HG03196 (cell line): ENCODE data around the gene FNDC3B.

Experiments used
- ATAC-seq: cut with Tn5 transposase; IDR thresholded peaks from one replicate; pipeline ENCODE4 v1.9.1; 2021; ENCODE audit not compliant: unreplicated experiment

The FNDC3B gene

DNA sequence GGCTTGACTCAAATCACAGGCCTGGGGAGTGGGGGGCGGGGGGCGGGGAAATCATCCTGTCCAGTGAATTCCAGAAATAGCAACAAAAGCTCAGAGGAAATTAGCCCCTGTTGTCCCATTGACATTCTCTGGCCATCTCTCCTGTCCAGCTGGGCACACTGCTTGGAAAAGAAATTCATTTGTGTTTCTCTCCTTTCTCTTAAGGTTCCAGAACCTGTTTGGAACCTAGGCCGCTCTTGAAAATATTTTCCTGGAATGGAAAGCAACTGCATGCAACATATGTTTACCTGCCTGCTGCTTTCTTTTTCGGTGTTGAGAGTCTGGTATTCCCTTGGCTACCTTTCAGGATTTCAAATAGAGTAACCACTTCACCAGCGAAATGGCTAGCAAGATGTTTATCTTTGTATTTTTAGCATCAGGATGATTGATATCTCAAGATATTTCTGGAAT lies 239.8 kb downstream of the FNDC3B start:
- no peak for ATAC-seq

DNA sequence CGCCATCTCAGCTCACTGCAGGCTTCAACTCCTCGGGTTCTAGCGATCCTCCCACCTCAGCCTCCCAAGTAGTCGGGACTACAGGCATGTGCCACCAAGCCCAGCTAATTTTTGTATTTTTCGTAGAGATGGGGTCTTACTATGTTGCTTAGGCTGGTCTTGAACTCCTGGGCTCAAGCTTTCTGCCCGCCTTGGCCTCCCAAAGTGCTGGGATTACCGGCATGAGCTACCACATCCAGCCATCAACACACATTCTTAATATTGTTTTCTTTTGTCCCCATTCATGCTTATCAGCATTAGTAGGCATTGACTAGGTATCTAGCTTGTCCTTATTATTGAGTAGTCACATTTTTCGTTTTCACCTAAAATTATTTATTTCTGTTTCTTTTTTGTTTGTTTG lies 240.6 kb downstream of the FNDC3B start:
- no peak for ATAC-seq

DNA sequence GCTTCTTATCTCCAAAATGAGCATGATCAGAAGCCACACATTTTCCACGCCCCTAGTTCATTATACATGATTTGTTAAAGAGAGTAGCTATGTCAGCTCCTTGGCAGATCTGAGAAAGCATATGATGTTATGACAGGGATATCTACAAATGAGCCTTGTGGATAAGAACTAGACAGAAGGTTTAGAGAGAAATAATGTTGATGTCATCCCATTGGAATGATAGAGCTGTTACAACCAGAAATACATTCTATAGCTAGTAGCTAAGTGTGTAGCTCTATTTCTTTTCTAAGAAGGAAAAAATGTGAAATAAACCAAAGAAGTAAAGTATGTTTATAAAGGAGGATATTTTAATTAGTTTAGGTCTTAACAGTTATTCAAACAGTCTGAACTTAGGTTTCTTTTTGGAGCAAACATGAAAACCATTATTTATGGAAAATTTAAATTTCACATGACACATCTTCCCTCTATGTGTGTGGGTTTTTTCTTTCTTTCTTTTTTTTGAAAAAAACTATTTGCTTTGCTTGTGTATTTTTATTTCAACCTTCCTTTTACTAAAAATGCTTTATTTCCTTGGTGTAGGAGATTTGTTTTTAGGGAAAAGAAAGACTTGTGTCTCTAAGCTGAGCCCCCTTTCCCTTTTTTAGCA lies 241.2 kb downstream of the FNDC3B start:
- no peak for ATAC-seq

DNA sequence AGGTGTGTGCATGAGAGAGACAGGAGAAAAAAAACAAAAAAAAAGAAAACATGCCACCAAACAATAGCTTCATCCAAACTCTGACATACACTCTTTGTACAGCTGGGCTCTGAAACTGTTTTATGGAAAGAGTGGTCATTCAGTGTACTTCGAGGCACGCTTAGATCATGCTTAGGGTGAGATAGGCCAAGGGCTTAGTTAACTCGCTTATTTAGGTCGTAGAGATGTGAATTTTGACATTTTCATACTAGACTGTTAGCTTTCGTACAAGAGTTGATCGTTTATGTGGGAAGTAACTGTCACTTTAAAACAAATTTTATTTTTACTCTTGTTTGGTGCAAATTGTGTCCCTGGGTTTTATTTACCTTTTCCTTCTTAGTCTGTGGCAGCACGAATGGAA lies 242.5 kb downstream of the FNDC3B start:
- no peak for ATAC-seq

DNA sequence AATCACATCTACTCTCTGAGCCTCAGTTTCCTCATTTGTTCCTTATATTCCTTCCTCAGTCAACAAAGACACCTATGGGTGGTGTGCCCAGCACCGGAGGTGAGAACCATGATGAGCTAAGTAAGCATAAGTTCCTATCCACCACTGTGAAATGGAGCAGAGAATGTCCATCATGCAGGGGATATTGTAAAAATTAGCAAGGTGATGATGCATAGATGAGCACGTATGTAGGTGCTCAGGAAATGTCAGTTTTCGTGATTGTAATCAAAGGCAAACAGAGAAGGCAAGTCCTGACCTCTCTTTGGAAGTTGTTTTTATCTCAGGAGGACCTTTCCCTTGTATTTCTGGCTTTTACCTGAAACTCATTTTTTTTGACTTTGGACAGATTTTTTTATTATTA lies 243.5 kb downstream of the FNDC3B start:
- ATAC-seq = no peak

DNA sequence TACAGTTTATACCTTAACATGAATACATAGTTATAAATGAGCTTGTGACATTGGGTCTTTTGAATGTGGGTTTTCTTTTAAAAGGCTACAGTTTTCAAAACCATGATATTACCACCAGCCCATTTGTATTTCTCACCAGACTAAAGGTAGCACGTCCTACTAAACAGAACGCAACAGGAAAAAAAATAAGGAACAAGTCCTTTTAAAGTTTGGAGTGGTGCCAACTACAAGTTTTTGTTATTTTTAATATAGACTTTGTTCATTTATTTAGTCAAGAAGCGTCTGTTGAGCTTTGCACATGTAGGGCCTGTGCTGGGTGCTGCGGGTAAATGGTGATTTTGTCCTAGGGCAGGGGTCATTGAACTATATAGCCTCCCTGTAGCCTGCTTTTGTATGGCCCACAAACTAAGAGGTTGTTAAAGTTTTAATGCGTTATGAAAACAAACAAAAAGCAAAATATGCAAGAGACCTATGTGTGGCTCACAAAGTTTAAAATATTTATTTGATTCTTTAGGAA lies 244.5 kb downstream of the FNDC3B start:
- ATAC-seq = no peak

DNA sequence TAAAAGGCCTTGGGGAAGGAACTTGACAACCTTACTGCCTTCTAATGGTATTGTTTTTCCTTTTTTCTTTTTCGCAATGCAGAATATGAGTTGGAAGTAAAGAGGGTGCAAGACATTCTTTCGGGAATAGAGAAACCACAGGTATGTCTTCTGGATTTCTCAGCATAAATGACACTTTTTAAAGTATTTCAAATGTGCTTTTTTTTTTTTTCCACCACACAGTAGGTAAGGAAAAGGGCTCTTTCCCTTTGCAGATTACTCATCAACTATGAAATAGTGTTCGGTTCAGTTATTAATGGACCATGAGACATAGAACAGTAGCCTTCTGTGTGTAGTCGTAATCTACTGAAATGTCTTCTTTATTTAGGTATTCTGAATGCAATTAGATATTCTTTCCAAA lies 246.5 kb downstream of the FNDC3B start:
- no peak for ATAC-seq

DNA sequence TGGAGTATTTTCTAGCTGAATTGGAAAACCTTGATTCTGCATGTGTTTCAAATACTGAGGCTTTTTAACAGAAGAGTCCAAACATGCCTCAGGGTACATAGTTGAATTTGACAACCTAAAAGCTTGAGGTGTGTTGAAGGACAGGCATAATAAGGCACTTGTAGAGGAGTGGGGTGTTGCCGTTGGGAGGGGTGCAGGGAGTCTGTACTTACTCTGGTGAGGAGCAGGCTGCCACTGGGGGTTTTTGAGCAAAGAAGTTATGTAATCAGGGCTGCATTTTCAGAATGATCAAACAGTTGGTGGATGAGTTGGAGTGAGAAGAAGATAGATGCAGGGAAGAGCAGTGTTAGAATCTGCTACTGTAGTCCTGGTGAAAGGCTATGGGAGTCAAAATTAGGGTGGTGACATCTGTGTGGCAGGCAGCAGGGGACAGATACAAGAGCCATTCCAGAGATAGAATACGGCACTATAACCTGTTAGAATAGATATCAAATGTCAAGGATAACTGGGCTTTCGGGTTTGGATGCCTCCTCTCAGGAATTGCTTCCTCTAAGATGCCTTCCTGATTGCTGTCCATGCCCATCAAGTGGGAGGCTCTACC lies 247.3 kb downstream of the FNDC3B start:
- ATAC-seq = no peak

DNA sequence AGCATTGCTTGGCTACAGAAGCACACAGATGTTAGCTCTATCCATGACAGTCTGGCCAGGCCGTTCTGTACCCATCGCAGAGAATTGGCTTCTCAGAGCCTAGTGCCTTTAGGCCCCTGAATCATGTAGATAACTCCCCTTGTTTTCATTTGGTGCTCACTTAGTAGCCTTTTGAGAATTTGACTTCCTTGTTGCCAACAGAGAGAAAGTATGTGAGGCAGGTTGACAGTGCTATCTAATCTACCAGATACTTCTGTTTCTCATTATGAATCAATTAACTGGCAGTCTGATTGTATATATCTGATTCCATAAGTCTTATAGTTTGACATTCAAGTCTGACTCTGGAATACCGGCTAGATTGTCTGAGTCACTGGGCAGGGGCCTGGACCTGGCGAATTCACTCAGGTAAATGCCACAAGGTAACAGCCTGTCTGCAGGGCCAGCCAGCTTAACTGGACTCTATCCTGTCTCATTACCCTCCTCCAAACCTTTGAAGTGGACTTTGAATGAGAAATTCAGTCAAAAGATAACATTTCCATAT lies 248.6 kb downstream of the FNDC3B start:
- ATAC-seq = no peak

DNA sequence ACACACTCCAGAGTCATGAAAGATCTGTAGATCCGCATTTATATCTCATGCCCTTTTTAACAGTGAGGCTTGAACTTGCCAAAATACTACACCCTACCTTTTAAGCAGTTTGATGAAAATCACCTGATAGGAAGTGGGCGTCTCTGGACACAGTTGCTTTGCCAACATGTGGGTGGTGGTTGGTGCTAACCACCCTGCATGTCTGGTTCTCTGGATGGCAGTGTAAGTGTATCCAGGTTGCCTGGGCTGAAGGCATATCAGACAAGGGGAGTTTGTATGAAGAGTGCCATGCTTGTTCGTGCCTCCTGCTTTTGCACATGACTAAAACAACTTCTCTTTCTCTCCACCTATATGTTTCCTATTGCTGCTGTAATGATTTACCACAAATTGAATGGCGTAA lies 249.3 kb downstream of the FNDC3B start:
- no peak for ATAC-seq

DNA sequence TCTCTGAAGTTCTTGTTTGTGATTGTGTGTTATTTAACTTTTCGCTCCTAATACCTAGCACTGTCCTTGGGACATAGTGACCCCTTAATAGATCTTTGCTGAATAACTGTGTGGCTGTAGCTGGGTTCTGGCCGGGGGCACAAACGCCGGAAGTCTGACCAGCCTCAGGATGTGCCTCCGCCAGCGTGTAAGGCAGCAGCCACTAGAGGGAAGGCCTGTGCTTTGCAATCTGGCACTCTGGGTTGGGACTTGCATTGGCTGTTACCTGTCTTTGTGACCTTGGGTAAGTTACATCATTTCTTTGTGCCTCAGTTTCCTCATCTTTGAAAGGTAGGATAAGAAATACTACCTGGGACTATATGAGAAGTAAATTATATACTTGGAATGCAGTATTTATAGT lies 250.2 kb downstream of the FNDC3B start:
- peak; percentile 56 for ATAC-seq

DNA sequence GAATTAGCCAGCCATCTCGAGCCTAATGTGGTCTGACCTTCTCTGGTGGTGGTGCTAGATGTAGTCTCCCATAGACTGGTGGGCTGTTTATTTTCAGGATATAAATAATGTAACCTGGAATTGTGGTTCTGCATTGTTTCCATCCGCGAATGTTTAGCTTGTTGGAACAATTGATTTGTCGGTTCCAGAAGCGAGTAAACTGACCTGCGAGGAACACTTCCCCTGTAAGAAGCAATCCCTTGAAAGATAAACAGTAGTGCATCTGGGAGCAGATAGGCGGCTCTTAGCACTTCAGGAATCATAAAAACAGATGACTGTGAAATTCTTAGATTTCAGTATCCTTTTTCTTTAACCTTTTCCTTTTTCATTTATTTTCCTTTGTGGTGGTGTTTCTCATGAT lies 251.1 kb downstream of the FNDC3B start:
- ATAC-seq = no peak

DNA sequence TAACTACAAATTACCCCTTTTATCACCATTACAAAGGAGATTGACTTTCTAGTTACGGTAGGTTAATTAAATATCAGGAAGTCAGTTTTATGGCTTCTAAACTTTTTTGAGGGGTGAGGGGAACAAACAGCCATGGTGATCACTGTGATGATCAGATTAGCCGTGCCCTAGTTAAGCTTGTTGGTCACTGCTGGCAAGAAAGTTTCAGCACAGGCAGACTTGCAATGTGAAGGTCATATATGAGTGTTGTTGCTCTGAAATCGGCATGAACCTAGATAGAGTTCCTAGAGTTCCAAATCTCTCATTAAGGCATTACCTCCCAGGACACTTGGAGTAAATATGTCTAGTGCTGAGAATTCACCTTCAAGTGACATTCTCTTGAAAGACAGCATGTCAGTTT lies 252.3 kb downstream of the FNDC3B start:
- no peak for ATAC-seq

DNA sequence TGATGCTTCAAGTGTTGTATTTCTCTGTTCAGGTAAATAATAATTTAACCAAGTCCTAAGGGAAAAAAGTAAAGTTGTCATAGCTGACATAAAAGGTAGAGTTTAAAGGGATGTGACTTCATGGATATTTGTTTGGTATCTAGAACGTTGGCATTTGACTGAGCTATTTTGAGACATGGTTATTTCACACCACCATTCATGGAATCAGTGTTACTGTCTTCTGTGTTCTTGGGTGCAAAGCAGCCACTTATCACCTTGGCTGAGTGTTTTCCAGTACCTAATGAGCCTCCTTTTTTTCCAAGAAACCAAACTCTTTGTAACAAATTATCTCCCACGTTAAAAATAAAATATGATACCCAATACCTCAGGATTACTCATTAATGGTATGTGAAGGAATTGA lies 253.0 kb downstream of the FNDC3B start:
- no peak for ATAC-seq

DNA sequence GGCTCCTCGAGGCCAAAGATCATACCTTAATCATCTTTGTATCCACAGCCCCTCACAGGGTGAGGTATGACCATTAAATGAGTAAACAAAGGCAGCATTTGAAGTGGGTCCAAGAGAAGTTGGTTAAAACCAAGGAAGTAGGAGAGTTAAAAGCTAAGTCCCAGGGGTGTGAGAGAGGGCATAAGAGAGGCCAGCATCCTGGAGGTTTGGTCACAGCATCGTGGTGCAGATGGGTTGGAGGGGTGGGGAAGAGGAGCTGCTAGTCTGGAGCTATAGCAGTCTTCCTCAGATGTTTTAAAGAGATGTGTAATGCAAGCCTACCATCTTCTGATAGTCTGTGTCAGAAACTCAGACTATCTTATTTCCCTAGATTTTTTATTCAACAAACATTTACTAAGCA lies 253.7 kb downstream of the FNDC3B start:
- ATAC-seq = no peak

DNA sequence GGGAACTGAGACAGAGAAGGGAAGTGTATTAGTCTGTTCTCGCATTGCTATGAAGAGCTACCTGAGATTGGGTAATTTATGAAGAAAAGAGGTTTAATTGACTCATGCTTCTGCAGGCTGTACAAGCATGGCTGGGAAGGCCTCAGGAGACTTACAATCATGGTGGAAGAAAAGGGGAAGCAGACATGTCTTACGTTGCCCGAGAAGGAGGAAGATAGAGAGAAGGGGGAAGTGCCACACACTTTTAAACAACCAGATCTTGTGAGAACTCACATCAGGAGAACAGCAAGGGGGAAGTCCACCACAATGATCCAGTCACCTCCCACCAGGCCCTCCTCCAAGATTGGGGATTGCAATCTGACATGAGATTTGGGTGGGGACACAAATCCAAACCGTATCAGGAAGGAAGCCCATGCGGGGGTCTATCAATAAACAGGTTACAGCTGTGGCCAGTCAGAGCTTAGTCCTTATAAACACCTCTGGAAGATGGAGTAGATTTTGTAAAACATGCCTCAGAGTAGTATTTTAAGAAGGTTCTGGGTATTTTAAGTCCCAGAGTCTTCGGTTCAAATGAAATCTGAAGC lies 254.9 kb downstream of the FNDC3B start:
- ATAC-seq = no peak

DNA sequence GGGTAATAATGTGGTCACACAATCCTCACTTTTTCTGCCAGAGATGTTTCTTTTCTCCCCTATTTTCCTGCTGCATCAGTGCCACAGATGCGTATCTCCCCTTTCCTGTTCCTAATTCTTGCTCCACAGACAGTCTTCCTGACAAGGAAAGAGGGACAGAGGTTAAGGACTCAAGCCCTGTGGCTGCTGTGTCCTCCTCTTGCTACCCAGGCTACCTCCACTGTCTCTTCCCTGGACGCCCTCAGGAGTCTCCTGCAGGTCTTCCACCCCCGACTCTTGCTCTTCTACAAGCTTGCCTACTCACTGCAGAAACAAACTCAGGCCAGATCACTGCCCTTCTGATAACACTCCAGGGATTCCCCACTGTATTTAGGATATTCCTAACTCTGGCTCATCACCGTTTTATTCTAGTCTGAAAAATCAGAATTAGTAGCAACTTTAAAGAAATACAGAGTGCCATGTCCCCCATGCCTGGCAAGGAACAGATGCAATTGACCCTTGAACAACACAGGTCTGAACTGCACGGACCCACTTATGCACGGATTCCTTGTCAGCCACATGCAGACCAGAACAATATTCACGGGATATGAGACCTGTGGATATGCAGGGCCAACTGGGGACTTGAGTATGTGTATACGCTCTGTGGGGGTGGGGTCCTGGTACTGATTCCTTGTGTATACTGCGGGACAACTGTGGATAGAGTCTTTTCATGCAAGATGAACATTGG lies 257.0 kb downstream of the FNDC3B start:
- no peak for ATAC-seq

DNA sequence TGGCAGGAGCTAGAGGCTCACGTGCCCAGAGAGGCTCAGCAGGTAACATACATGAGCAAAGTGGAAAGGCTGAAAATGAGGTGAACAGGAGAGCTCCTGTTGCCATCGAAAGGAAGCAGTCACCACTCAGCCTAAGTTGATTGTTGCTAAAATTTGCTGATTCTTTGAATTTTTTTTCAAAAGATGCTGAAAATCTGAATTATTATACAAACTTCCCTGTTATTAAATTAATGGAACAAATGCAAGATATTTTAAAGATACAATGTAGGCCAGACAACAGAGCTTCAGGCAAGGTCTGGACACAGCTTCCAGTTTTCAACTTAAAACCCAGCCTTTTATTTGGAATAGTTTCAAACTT lies 257.6 kb downstream of the FNDC3B start:
- ATAC-seq = no peak

DNA sequence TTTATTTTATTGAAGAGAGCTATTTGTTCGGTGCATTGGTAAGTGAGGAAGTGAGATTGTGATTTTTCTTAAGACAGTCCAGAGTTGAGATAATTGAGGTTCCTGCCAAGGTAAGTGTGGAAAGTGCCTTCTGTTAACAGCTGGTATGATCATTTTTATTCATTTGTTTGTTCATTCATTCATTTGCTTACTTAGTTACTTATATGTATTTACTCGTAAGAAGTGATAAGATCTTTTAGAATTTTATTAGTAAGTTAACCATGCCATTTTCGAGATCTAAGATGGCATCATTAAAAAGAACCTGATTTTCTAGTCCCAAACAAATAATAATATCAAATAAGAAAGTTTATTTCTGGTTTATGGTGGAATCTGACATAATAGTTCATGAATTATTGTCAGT lies 258.9 kb downstream of the FNDC3B start:
- no peak for ATAC-seq

DNA sequence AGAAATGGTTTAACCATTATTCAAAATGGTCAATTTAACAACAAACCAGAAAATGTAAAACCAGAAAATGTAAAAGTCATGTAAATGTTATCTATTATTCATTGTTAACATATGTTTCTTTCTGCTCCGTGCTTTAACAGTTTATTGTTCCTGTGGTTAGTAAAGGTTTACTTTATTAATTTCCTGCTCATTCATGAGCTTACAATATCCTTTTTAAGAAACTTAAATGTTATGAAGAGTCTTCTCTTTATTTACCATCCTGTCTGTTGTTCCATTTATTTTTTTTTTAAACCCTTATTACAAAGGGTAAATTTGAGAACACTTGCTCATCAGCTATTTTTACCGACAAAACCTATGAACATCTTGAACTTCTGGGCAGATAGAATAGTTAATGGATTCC lies 260.8 kb downstream of the FNDC3B start:
- no peak for ATAC-seq

DNA sequence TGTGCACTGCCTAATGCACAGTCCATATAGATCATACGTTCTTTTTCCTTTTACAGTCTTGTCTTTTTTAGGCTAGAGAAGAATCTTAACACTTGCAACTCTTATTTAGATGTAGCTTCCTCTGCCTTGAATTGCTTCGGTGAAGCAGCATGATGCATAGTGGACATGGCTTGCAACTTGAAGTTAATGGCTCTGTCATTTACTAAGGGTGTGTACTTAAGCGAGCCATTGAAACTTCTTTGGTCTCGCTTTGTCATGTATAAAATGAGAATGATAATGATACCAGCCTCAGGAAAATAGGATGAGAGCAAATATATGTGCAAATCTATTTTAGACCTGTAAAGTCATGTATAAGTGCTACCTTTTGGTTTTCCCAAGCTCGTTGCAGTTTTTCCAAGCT lies 261.5 kb downstream of the FNDC3B start:
- no peak for ATAC-seq

DNA sequence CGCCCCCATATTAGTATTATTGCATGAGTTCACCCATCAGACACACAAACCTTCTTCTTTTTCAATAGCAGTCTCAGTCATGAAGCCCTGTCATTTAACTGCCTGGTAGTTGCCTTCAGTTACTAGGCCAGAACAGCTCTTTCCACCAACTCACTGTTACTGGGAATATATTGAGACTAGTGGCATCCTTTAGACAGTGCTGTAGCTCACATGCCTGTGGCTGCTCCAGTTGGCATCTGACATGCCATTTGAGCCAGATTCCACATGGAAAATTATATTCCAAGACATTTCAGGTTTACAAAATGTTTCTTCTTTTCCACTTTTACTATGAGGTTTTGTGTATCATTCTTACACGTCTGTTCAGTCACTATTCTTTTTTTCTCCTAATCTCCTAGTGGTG lies 262.8 kb downstream of the FNDC3B start:
- no peak for ATAC-seq
